GM21381 (cell line): ENCODE data around the gene RBM43.
"Not testable (repeated sequence)": the region's sequence is repeated elsewhere in the genome, so short reads cannot be mapped to it uniquely, and the experiment has no call there.

Source experiments
- ATAC-seq: cut with Tn5 transposase; IDR thresholded peaks from one replicate; pipeline ENCODE4 v1.9.1; 2021; ENCODE audit warnings: mild to moderate bottlenecking, moderate library complexity; ENCODE audit not compliant: unreplicated experiment

Gene RBM43

GRCh38 chr2:151261231-151261976 lies at the start of gene RBM43:
TSS of gene RBM43 (minus strand) at chr2:151261863. CDS start at chr2:151261727, 136 bp downstream.
- peak; percentile 95 for ATAC-seq

- ATAC-seq, result not testable (repeated sequence)
Observed at GRCh38 chr2:151310313-151310712, 48.6 kb upstream of the RBM43 start.

- ATAC-seq, result no peak
Observed at GRCh38 chr2:151306621-151307020, 45.0 kb upstream of the RBM43 start.

- no peak for ATAC-seq
Observed at GRCh38 chr2:151305129-151305691, 43.5 kb upstream of the RBM43 start.

- no peak for ATAC-seq
Observed at GRCh38 chr2:151302879-151303278, 41.2 kb upstream of the RBM43 start.

- ATAC-seq, result no peak
Observed at GRCh38 chr2:151302404-151302803, 40.7 kb upstream of the RBM43 start.

- ATAC-seq, result no peak
Observed at GRCh38 chr2:151299920-151300539, 38.4 kb upstream of the RBM43 start.

GRCh38 chr2:151297882-151298281 lies 36.2 kb upstream of the RBM43 start:
- peak; percentile 95 for ATAC-seq

GRCh38 chr2:151295926-151296325 lies 34.3 kb upstream of the RBM43 start:
- not testable (repeated sequence) for ATAC-seq

- ATAC-seq, result no peak
Observed at GRCh38 chr2:151292546-151292945, 30.9 kb upstream of the RBM43 start.

- ATAC-seq, result no peak
Observed at GRCh38 chr2:151292141-151292540, 30.5 kb upstream of the RBM43 start.

GRCh38 chr2:151291224-151291623 lies 29.6 kb upstream of the RBM43 start:
- no peak for ATAC-seq

- ATAC-seq, result peak; percentile 21
Observed at GRCh38 chr2:151289972-151290866, 28.6 kb upstream of the RBM43 start.

GRCh38 chr2:151287513-151288250 lies 26.0 kb upstream of the RBM43 start:
- no peak for ATAC-seq

- no peak for ATAC-seq
Observed at GRCh38 chr2:151282401-151282800, 20.7 kb upstream of the RBM43 start.

GRCh38 chr2:151280271-151280670 lies 18.6 kb upstream of the RBM43 start:
- ATAC-seq, result no peak

- ATAC-seq, result no peak
Observed at GRCh38 chr2:151278487-151278886, 16.8 kb upstream of the RBM43 start.

GRCh38 chr2:151277067-151277466 lies 15.4 kb upstream of the RBM43 start:
- no peak for ATAC-seq

- ATAC-seq, result no peak
Observed at GRCh38 chr2:151275291-151275690, 13.6 kb upstream of the RBM43 start.

- ATAC-seq, result no peak
Observed at GRCh38 chr2:151271824-151272223, 10.2 kb upstream of the RBM43 start.
